Tibial artery (tissue), 4 donors: ENCODE measurements around the gene GBE1.

Experiments used
- DNase-seq, 2 donors: peaks; one replicate each; pipeline ENCODE4 v3.0.0-alpha.2; 2019
- H3K27ac ChIP-seq, 2 donors: fragments of 200-600 bp; sonication (generic) in 1 of 2; 1 replicate in 1 of 2; 2 replicates in 1 of 2; pipeline ENCODE4 v1.5.1; 2018 to 2019; ENCODE audit warnings: mild to moderate bottlenecking in 1 of 2
- H3K27me3 ChIP-seq, 2 donors: fragments of 200-600 bp; sonication (generic) in 1 of 2; one replicate each; pipeline versions ENCODE4 v1.5.1 to v1.6.0; 2016 to 2019
- H3K36me3 ChIP-seq, 3 donors: fragments of 200-600 bp; sonication (generic) in 2 of 3; one replicate each; pipeline ENCODE4 v1.5.1; 2016 to 2019; ENCODE audit warnings: mild to moderate bottlenecking in 2 of 3
- H3K4me1 ChIP-seq, 4 donors: fragments of 200-600 bp; sonication (generic) in 2 of 4; 1 replicate in 3 of 4; 2 replicates in 1 of 4; pipeline ENCODE4 v1.5.1; 2016 to 2019
- H3K4me3 ChIP-seq, 2 donors: fragments of 200-600 bp; sonication (generic) in 1 of 2; 1 replicate in 1 of 2; 2 replicates in 1 of 2; pipeline ENCODE4 v1.5.1; 2018 to 2019; ENCODE audit warnings: mild to moderate bottlenecking in 2 of 2
- H3K9me3 ChIP-seq, 3 donors: fragments of 200-600 bp; sonication (generic) in 1 of 3; one replicate each; pipeline ENCODE4 v1.5.1; 2016 to 2019
- CTCF ChIP-seq, 2 experiments: fragments of 200-600 bp in 1 of 2; fragments of 450-650 bp in 1 of 2; IDR thresholded peaks; one replicate each; pipeline ENCODE4 v1.5.1; 2017 to 2019; ENCODE audit warnings: antibody characterized with exemption in 2 of 2, mild to moderate bottlenecking in 1 of 2, moderate library complexity in 1 of 2
- intact Hi-C: fragments of 100-400 bp; cut with DNase I; formaldehyde crosslinking; loops from one replicate; pipeline ENCODE4 v1.15.0; 2023; ENCODE audit warnings: low total_unique reads

Gene GBE1

DNA sequence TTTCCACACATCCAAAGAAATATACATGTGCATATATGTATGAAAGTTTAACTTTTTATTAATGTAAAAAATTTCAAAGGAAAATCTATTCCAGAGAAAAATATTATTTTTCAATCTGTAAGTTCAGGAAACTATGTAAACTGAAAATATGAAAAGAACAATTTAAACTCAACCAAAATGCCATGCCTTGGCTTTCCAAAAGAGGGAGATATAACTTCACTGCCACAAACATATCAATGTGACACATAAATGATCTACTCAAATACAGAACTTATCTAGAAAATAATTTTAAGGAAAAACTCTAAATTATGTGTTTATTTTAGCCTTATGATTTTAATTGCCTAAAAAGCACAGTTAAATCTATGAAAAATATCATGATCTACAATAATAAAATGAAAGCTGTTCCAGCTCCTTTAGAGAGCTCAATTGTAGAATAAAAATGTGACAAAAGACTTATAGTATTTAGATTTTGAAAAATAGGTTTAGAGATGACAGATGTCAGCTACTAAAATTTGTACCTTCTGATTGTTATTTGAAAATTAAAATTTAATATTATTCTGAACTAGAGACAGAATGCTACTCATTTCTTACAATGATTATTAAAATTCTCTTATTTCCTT lies 94.8 kb downstream of the GBE1 start:
- TF ChIP-seq CTCF (IDR thresholded peaks at IDR 0.05), result peak; percentile 54 to 80
- Histone ChIP-seq H3K9me3 (no peaks in the 10 kb centered on the region), H3K36me3 (peaks cover 0 to 4% (median 0%) of the 10 kb centered on the region in 3 donors), H3K27ac (no peak overlapping the region), H3K4me3 (no peak overlapping the region), H3K4me1 (peaks cover 0 to 20% (median 4%) of the 10 kb centered on the region in 4 donors), H3K27me3 (no peaks in the 10 kb centered on the region)
- no peak for DNase-seq
- intact Hi-C loops, result loop anchor here (10.0 kb wide), 1 partner anchor 468 kb away; no protein-coding TSS in a partner anchor

- intact Hi-C loops, result loop anchor here (10.0 kb wide), 1 partner anchor 472 kb away; no protein-coding TSS in a partner anchor
- Histone ChIP-seq H3K36me3 (no peaks in the 10 kb centered on the region), H3K9me3 (no peaks in the 10 kb centered on the region), H3K27ac (no peak overlapping the region), H3K4me3 (no peak overlapping the region), H3K4me1 (peaks cover 0 to 7% (median 0%) of the 10 kb centered on the region in 4 donors), H3K27me3 (no peaks in the 10 kb centered on the region)
- no peak for TF ChIP-seq CTCF (IDR thresholded peaks at IDR 0.05)
- DNase-seq, result no peak
Observed at GRCh38 chr3:81663114-81663513, 98.3 kb downstream of the GBE1 start.

GRCh38 chr3:81660036-81660435 lies 101.4 kb downstream of the GBE1 start:
- TF ChIP-seq CTCF (IDR thresholded peaks at IDR 0.05), result no peak
- no peak overlapping the region for H3K4me3 ChIP-seq
- no peak overlapping the region for H3K27ac ChIP-seq
- H3K9me3 ChIP-seq, result no peaks in the 10 kb centered on the region
- intact Hi-C loops, result loop anchor here (10.0 kb wide), 1 partner anchor 475 kb away; no protein-coding TSS in a partner anchor
- H3K27me3 ChIP-seq, result no peaks in the 10 kb centered on the region
- DNase-seq, result no peak
- no peaks in the 10 kb centered on the region for H3K36me3 ChIP-seq
- peaks cover 0 to 7% (median 0%) of the 10 kb centered on the region in 4 donors for H3K4me1 ChIP-seq

- Histone ChIP-seq H3K4me3 (no peak overlapping the region), H3K36me3 (no peaks in the 10 kb centered on the region), H3K27ac (no peak overlapping the region), H3K27me3 (no peaks in the 10 kb centered on the region), H3K9me3 (no peaks in the 10 kb centered on the region), H3K4me1 (peaks cover 0 to under 1% (median 0%) of the 10 kb centered on the region in 4 donors)
- no peak for TF ChIP-seq CTCF (IDR thresholded peaks at IDR 0.05)
- DNase-seq, result no peak
- intact Hi-C loops, result loop anchor here (2.0 kb wide), 1 partner anchor 28 kb away; no protein-coding TSS in a partner anchor
Observed at GRCh38 chr3:81658322-81658997, 103.0 kb downstream of the GBE1 start.

DNA sequence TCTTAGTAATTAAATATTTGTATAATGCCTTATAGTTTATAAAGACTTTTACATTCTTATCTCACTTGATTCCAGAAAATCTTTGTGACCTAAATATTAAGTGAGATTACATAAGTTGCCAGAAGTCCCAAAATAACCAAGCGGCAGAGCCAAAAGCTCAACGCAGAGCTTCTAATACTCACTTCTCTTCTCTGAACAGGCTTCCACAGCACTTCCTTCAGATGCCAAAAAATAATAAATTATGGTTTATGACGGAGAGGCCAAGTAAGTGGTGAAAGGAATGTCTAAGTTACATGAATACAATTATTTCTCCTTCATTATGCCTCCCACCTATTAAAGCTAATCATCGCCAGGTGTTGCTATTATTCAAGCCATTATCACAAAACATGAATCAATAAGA lies 110.3 kb downstream of the GBE1 start:
- Histone ChIP-seq H3K27me3 (no peaks in the 10 kb centered on the region), H3K36me3 (no peaks in the 10 kb centered on the region), H3K9me3 (no peaks in the 10 kb centered on the region), H3K27ac (peak overlapping the region in 1 of 2 donors; percentile 10), H3K4me3 (no peak overlapping the region), H3K4me1 (peaks cover 0 to 19% (median 0%) of the 10 kb centered on the region in 4 donors)
- DNase-seq, result no peak
- intact Hi-C loops, result no loop called here
- no peak for TF ChIP-seq CTCF (IDR thresholded peaks at IDR 0.05)
